IPS-NIHi7 (cell line): ENCODE data around the gene SIRT3.

ENCODE experiments used
- DNase-seq: peaks from one replicate; pipeline ENCODE4 v3.0.0; 2012; ENCODE audit warnings: mixed read lengths; ENCODE audit errors: extremely low spot score

SIRT3 gene

GRCh38 chr11:235997-236773 lies at the start of gene SIRT3:
Gene SIRT3, minus strand, starts transcription at chr11:236342. Its CDS starts 14 bp downstream, at chr11:236328.
- DNase-seq: peak; percentile 98

DNA sequence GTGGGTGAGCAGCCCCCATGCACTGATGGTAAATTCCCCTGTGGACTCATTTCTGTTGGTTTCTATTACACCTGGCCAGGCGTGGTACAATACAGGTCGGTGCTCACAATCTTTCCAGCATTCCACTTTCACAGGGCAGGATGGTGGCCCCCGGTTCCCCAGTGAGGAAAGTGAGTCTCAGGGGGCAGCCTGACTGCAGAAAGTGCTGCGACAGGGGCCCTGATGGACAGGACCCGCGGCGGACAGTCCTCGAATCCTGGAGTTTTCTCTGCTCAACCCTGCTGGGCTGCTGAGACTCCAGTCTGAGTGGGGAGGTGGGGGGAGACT lies 49.7 kb upstream of the SIRT3 start:
- no peak for DNase-seq

- DNase-seq: no peak
Observed at GRCh38 chr11:285021-285893, 49.1 kb upstream of the SIRT3 start.

DNA sequence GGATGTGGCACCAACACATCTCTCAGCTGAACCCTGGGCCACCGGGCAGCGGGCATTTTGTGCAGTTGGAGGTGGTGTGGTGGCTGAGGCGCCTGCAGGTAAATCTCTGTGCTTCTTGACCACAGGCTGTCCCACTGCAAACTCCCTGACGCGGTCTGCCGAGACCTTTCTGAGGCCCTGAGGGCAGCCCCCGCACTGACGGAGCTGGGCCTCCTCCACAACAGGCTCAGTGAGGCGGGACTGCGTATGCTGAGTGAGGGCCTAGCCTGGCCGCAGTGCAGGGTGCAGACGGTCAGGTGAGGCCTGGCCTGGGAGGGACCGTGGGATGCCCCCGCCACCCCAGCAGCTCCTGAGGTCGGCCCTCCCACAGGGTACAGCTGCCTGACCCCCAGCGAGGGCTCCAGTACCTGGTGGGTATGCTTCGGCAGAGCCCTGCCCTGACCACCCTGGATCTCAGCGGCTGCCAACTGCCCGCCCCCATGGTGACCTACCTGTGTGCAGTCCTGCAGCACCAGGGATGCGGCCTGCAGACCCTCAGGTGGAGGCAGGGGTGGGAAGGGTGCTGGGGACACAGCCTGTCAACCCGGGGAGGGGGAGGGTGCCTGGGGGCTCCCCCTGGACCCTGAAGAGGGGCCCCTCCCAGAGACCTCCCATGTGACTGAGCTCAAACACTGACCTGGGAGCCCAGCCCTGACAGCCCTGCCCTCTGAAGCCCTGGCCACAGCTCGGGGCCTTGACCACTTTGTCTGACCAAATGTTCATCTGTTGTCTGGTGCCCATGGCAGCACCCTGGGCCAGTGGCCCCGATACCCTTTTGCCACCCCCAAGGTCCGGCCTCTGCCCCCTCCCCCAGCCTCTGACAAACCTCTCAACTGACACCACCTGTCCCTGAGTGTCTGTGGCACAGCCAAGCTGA lies 48.2 kb upstream of the SIRT3 start:
- DNase-seq: no peak

GRCh38 chr11:283405-284104 lies 47.4 kb upstream of the SIRT3 start:
- DNase-seq: no peak

DNA sequence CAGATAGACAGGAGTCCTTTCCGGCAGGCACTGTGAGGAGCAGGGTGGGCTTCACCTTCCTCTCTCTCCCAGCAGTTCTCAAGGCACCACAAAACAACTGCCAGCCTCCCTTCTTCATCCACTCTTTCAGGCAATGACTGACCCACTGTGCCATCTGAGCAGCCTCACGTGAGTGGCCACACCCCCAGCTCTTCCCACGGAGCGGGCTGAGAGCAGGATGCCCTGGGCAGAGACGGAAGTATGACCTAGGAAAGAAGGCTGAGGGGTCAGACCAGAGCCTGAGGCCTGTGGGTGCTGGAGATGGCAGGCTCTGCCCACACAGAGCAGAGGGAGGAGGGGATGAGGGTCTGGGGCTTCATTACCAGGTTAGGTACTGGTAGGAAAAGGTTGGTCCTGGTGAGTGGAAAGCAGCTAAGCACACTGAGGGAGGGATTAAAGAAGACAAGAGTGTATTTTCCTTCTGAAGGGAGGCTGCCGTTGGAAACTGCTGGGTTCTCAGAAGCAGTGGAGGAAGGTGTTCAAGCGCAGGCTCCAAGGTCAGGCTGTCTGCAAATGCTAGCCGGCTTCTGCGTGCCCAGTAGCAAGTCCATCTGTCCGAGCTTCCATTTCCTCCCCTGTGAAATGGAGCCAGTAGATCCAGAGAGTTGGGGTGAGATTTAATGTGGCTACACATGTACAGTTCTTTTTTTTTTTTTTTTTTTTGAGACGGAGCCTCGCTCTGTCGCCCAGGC lies 46.7 kb upstream of the SIRT3 start:
- DNase-seq: no peak

GRCh38 chr11:282171-282570 lies 46.0 kb upstream of the SIRT3 start:
- DNase-seq: no peak

- DNase-seq: no peak
Observed at GRCh38 chr11:281486-282161, 45.5 kb upstream of the SIRT3 start.

DNA sequence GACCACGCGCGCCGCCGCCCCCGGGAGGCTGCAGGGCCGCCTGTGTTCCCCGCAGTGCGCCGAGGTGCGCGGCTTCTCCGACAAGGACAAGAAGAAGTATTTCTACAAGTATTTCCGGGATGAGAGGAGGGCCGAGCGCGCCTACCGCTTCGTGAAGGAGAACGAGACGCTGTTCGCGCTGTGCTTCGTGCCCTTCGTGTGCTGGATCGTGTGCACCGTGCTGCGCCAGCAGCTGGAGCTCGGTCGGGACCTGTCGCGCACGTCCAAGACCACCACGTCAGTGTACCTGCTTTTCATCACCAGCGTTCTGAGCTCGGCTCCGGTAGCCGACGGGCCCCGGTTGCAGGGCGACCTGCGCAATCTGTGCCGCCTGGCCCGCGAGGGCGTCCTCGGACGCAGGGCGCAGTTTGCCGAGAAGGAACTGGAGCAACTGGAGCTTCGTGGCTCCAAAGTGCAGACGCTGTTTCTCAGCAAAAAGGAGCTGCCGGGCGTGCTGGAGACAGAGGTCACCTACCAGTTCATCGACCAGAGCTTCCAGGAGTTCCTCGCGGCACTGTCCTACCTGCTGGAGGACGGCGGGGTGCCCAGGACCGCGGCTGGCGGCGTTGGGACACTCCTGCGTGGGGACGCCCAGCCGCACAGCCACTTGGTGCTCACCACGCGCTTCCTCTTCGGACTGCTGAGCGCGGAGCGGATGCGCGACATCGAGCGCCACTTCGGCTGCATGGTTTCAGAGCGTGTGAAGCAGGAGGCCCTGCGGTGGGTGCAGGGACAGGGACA lies 44.8 kb upstream of the SIRT3 start:
- no peak for DNase-seq

GRCh38 chr11:279966-280705 lies 44.0 kb upstream of the SIRT3 start:
- DNase-seq: no peak

DNA sequence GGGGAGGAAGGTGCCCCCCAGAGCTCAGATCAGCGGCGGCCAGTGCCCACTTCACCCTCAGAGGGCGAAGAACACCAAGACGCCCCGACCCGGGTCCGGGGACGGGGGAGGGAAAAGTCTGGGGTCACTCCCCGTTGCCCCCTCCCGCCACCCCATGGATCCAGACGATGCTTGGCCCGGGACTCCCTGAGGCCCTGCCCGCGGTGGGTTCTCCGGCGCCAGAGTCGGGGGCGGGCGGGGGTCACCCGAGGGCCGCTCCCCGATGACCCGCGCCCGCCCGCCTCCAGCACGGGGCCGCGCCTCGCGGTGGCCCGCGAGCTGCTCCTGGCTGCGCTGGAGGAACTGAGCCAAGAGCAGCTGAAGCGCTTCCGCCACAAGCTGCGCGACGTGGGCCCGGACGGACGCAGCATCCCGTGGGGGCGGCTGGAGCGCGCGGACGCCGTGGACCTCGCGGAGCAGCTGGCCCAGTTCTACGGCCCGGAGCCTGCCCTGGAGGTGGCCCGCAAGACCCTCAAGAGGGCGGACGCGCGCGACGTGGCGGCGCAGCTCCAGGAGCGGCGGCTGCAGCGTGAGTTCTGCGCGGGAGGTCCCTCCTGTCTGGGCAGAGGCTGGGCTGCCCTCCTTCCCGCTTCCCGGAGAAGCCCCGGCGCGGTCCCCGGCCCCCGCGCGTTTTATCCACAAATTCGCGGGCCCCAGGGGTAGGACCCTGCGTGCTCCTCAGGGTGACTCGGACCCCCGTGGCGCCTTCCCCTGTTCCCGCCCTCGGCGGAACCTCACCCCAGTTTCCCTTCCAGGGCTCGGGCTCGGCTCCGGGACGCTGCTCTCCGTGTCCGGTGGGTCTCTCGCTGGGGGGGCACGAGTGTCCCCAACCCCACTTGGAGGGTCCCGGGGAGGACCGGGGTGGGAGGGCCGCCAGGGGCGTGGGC lies 43.2 kb upstream of the SIRT3 start:
- no peak for DNase-seq

- no peak for DNase-seq
Observed at GRCh38 chr11:278001-278951, 42.1 kb upstream of the SIRT3 start, which contains the start of gene NLRP6. Gene NLRP6, plus strand, starts transcription at chr11:278407. Its CDS starts 163 bp downstream, at chr11:278570.

DNA sequence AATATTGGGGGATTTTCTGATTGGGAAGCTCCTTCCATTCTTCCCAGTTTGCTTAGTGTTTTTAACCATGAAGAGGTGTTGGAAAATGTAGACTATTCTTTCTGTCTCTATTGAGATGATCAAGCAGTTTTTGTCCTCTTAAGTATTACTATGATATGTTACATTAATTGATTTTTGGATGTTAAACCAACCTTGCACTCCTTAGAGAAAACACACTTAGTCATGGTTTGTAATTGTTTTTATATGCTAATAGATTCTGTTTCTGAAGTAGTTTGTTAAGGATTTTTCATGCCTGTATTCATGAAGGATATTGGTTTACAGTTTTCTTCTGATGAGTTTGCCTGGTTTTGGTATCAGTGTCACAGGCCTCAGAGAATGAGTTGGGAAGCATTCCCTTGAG lies 40.1 kb upstream of the SIRT3 start:
- no peak for DNase-seq

- DNase-seq: no peak
Observed at GRCh38 chr11:272931-273198, 36.7 kb upstream of the SIRT3 start.

- DNase-seq: peak; percentile 3
Observed at GRCh38 chr11:272195-272930, 36.2 kb upstream of the SIRT3 start.

DNA sequence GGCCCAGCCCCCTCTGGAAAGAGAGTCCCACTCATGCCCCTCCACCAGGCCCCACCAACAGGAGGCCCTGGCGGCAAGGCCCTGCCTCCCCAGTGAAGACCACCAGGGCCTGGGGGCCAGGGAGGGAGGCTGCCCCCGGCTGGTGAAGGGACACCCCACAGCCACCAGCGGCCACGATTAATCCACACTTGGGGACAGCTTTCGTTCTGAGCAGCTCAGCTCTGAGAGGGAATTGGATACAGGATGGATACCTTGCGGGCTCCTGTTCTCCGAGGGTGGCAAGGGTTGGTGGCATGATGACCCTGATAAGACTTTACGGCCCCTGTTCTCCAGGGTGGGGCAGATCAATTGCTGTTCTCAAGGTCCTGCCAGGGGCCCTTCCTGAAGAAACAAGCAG lies 35.2 kb upstream of the SIRT3 start:
- peak; percentile 4 for DNase-seq
